Activated naive CD8-positive, alpha-beta T cell treated with anti-CD3 and anti-CD28 coated beads, Interleukin-2, amount 10 ng/mL, durations not matched to agents 7 days and 5 days (primary cell): ENCODE results near the gene PLEKHH1. TPM values are rescaled to one million over a fixed set of nuclear protein-coding genes. Genes with fewer than 3 reads are reported as not detected.
A peak's percentile ranks its signal among the peaks of the same experiment; 100 is the strongest.
"Not testable (repeated sequence)": the region's sequence is repeated elsewhere in the genome, so short reads cannot be mapped to it uniquely, and the experiment has no call there.

Source experiments
- ATAC-seq: fragments of 150-1000 bp; cut with Tn5 transposase; one replicate; pipeline ENCODE4 v1.10.0; 2021; ENCODE audit warnings: low read depth, moderate library complexity
- POLR2A ChIA-PET: fragments of 350-600 bp; sonication (Branson Sonifier 250); formaldehyde crosslinking; loops from one replicate; lab custom pipeline; 2021; ENCODE audit warnings: antibody characterized with exemption; lab: Charles Lee
- DNase-seq: peaks from one replicate; pipeline ENCODE4 v3.0.0; 2021
- H3K27ac Mint-ChIP-seq: one replicate; pipeline ENCODE4 v1.8.0; 2022; ENCODE audit warnings: mild to moderate bottlenecking, mixed read lengths
- H3K27me3 Mint-ChIP-seq: one replicate; pipeline ENCODE4 v1.8.0; 2022; ENCODE audit warnings: mild to moderate bottlenecking, moderate library complexity, mixed read lengths
- H3K36me3 Mint-ChIP-seq: one replicate; pipeline ENCODE4 v1.8.0; 2021; ENCODE audit warnings: mild to moderate bottlenecking, mixed read lengths
- H3K4me1 Mint-ChIP-seq: one replicate; pipeline ENCODE4 v1.8.0; 2021; ENCODE audit warnings: mixed read lengths
- H3K4me3 Mint-ChIP-seq: one replicate; pipeline ENCODE4 v1.8.0; 2022; ENCODE audit warnings: mild to moderate bottlenecking, moderate library complexity, mixed read lengths
- H3K9me3 Mint-ChIP-seq: one replicate; pipeline ENCODE4 v1.8.0; 2021; ENCODE audit warnings: mixed read lengths
- total RNA-seq, 2 experiments: library from RNA; stranded (reverse); gene quantifications; one replicate each; pipeline ENCODE4 v1.2.3, GENCODE V29; 2021

PLEKHH1 gene
- total RNA-seq, 2 experiments from 2014 or later: 0.68 to 1.0 TPM

GRCh38 chr14:67599698-67600561 is 66.8 kb downstream of the PLEKHH1 start, which contains the start of gene PIGH:
Gene PIGH (minus strand): TSS chr14:67600268. CDS start chr14:67600203, 65 bp downstream.
- DNase-seq (peak; percentile 98), ATAC-seq (peak; percentile 99)
- Mint-ChIP-seq H3K4me3 (peak within 1 kb of the TSS; percentile 94), H3K4me1 (peaks cover 25% of the 10 kb centered on the region), H3K9me3 (peaks cover 1% of the 10 kb centered on the region), H3K36me3 (peaks cover 1% of the 10 kb centered on the region), H3K27me3 (no peaks in the 10 kb centered on the region), H3K27ac (peak within 1 kb of the TSS; percentile 94)
- POLR2A ChIA-PET: interaction anchor here (0.5 to 1.9 kb wide), 14 partner anchors 8 to 1216 kb away, joined by 3 to 7 read pairs (median 4); partner anchors contain the start of gene ARG2

GRCh38 chr14:67600562-67600974 is 67.5 kb downstream of the PLEKHH1 start:
- POLR2A ChIA-PET: interaction anchor here (0.5 to 1.9 kb wide), 13 partner anchors 9 to 1215 kb away, joined by 3 to 7 read pairs (median 4); partner anchors contain the start of gene ARG2
- not testable (repeated sequence) for ATAC-seq, H3K36me3 Mint-ChIP-seq, H3K9me3 Mint-ChIP-seq, H3K27me3 Mint-ChIP-seq, DNase-seq
- H3K27ac Mint-ChIP-seq: peak overlapping the region; percentile 94
- H3K4me1 Mint-ChIP-seq: peaks cover 25% of the 10 kb centered on the region
- peak overlapping the region; percentile 94 for H3K4me3 Mint-ChIP-seq

- POLR2A ChIA-PET: no interaction called here
- no peak overlapping the region for H3K4me3 Mint-ChIP-seq
Observed at GRCh38 chr14:67602076-67602475, 69.0 kb downstream of the PLEKHH1 start.

GRCh38 chr14:67602995-67603545 is 70.0 kb downstream of the PLEKHH1 start:
- POLR2A ChIA-PET: no interaction called here
- Mint-ChIP-seq H3K27ac (no peak overlapping the region), H3K27me3 (peaks cover 3% of the 10 kb centered on the region), H3K4me3 (no peak overlapping the region), H3K4me1 (peaks cover 20% of the 10 kb centered on the region), H3K36me3 (no peaks in the 10 kb centered on the region), H3K9me3 (peaks cover 1% of the 10 kb centered on the region)
- ATAC-seq: no peak
- no peak for DNase-seq

More at GRCh38 chr14:67602076-67602475, 69.0 kb downstream of the PLEKHH1 start:
- H3K36me3 Mint-ChIP-seq: peaks cover 1% of the 10 kb centered on the region
- peaks cover 3% of the 10 kb centered on the region for H3K27me3 Mint-ChIP-seq
- H3K4me1 Mint-ChIP-seq: peaks cover 21% of the 10 kb centered on the region
- H3K9me3 Mint-ChIP-seq: peaks cover 1% of the 10 kb centered on the region
- DNase-seq (no peak), ATAC-seq (no peak)
- no peak overlapping the region for H3K27ac Mint-ChIP-seq

GRCh38 chr14:67607646-67608045 is 74.6 kb downstream of the PLEKHH1 start:
- ATAC-seq (no peak), DNase-seq (no peak)
- no peak overlapping the region for H3K27ac Mint-ChIP-seq
- peaks cover 3% of the 10 kb centered on the region for H3K4me1 Mint-ChIP-seq
- no peak overlapping the region for H3K4me3 Mint-ChIP-seq
- no peaks in the 10 kb centered on the region for H3K36me3 Mint-ChIP-seq
- H3K9me3 Mint-ChIP-seq: no peaks in the 10 kb centered on the region
- POLR2A ChIA-PET: no interaction called here
- peaks cover 7% of the 10 kb centered on the region for H3K27me3 Mint-ChIP-seq

GRCh38 chr14:67609642-67610310 is 76.7 kb downstream of the PLEKHH1 start:
- DNase-seq (no peak), ATAC-seq (no peak)
- no peak overlapping the region for H3K4me3 Mint-ChIP-seq
- no peaks in the 10 kb centered on the region for H3K36me3 Mint-ChIP-seq
- no peaks in the 10 kb centered on the region for H3K9me3 Mint-ChIP-seq
- POLR2A ChIA-PET: no interaction called here
- peaks cover 3% of the 10 kb centered on the region for H3K4me1 Mint-ChIP-seq
- H3K27me3 Mint-ChIP-seq: peaks cover 12% of the 10 kb centered on the region
- H3K27ac Mint-ChIP-seq: no peak overlapping the region

GRCh38 chr14:67610491-67610890 is 77.4 kb downstream of the PLEKHH1 start:
- Mint-ChIP-seq H3K27ac (no peak overlapping the region), H3K9me3 (no peaks in the 10 kb centered on the region), H3K4me3 (no peak overlapping the region), H3K36me3 (no peaks in the 10 kb centered on the region), H3K4me1 (peaks cover 3% of the 10 kb centered on the region), H3K27me3 (peaks cover 16% of the 10 kb centered on the region)
- ATAC-seq: no peak
- DNase-seq: no peak
- POLR2A ChIA-PET: no interaction called here

GRCh38 chr14:67618617-67619063 is 85.5 kb downstream of the PLEKHH1 start:
- Mint-ChIP-seq H3K4me3 (peak overlapping the region; percentile 57), H3K9me3 (no peaks in the 10 kb centered on the region), H3K27ac (peak overlapping the region; percentile 46), H3K4me1 (peaks cover 20% of the 10 kb centered on the region), H3K27me3 (peaks cover 18% of the 10 kb centered on the region), H3K36me3 (no peaks in the 10 kb centered on the region)
- DNase-seq (no peak), ATAC-seq (peak; percentile 25)
- POLR2A ChIA-PET: interaction anchor here (0.7 to 1.9 kb wide), 3 partner anchors 47 to 86 kb away, joined by 3 to 6 read pairs (median 4); partner anchors contain the start of gene RDH11

GRCh38 chr14:67619446-67620216 is 86.5 kb downstream of the PLEKHH1 start, which contains the start of gene ARG2:
Gene ARG2 (plus strand): TSS chr14:67619920. CDS start chr14:67619978, 58 bp downstream.
- Mint-ChIP-seq H3K4me3 (peak within 1 kb of the TSS; percentile 84), H3K9me3 (no peaks in the 10 kb centered on the region), H3K36me3 (peaks cover 4% of the 10 kb centered on the region), H3K4me1 (peaks cover 20% of the 10 kb centered on the region), H3K27me3 (peaks cover 18% of the 10 kb centered on the region), H3K27ac (peak within 1 kb of the TSS; percentile 78)
- ATAC-seq (peak; percentile 93), DNase-seq (peak; percentile 97)
- POLR2A ChIA-PET: interaction anchor here (0.7 to 1.9 kb wide), 5 partner anchors 20 to 85 kb away, joined by 3 to 6 read pairs (median 4); partner anchors contain the start of genes PIGH and RDH11

- H3K9me3 Mint-ChIP-seq: no peaks in the 10 kb centered on the region
- POLR2A ChIA-PET: interaction anchor here (0.7 to 1.6 kb wide), 3 partner anchors 20 to 71 kb away, joined by 3 to 5 read pairs (median 3); partner anchors contain the start of gene PIGH
- H3K27ac Mint-ChIP-seq: no peak overlapping the region
- H3K4me3 Mint-ChIP-seq: peak overlapping the region; percentile 84
- H3K36me3 Mint-ChIP-seq: peaks cover 4% of the 10 kb centered on the region
- H3K4me1 Mint-ChIP-seq: peaks cover 20% of the 10 kb centered on the region
- no peak for ATAC-seq
- no peak for DNase-seq
- peaks cover 14% of the 10 kb centered on the region for H3K27me3 Mint-ChIP-seq
Observed at GRCh38 chr14:67620217-67620785, 87.2 kb downstream of the PLEKHH1 start.

- Mint-ChIP-seq H3K4me1 (peaks cover 18% of the 10 kb centered on the region), H3K4me3 (no peak overlapping the region), H3K27ac (no peak overlapping the region), H3K9me3 (no peaks in the 10 kb centered on the region), H3K27me3 (peaks cover 7% of the 10 kb centered on the region), H3K36me3 (peaks cover 4% of the 10 kb centered on the region)
- no peak for DNase-seq
- ATAC-seq: no peak
- POLR2A ChIA-PET: no interaction called here
Observed at GRCh38 chr14:67622675-67623074, 89.6 kb downstream of the PLEKHH1 start.

GRCh38 chr14:67623114-67623513 is 90.0 kb downstream of the PLEKHH1 start:
- H3K9me3 Mint-ChIP-seq: no peaks in the 10 kb centered on the region
- no peak overlapping the region for H3K4me3 Mint-ChIP-seq
- peaks cover 7% of the 10 kb centered on the region for H3K27me3 Mint-ChIP-seq
- H3K36me3 Mint-ChIP-seq: peaks cover 4% of the 10 kb centered on the region
- peaks cover 18% of the 10 kb centered on the region for H3K4me1 Mint-ChIP-seq
- DNase-seq (no peak), ATAC-seq (no peak)
- POLR2A ChIA-PET: no interaction called here
- no peak overlapping the region for H3K27ac Mint-ChIP-seq
